Inferior parietal cortex (tissue), 1 donor: Measurements from ENCODE around the gene CNTNAP5.
A peak's percentile ranks its signal among the peaks of the same experiment; 100 is the strongest.

ENCODE experiments used
- DNase-seq: peaks from one replicate; pipeline ENCODE4 v3.0.0-alpha.2; 2016; ENCODE audit errors: extremely low spot score

Gene CNTNAP5

GRCh38 chr2:124610141-124610540, 585.1 kb downstream of the CNTNAP5 start:
- DNase-seq = no peak

GRCh38 chr2:124610866-124611265, 585.8 kb downstream of the CNTNAP5 start:
- DNase-seq = no peak

GRCh38 chr2:124623560-124623959, 598.5 kb downstream of the CNTNAP5 start:
- no peak for DNase-seq

GRCh38 chr2:124625561-124625960, 600.5 kb downstream of the CNTNAP5 start:
- no peak for DNase-seq

- DNase-seq = no peak
Observed at GRCh38 chr2:124626993-124627392, 601.9 kb downstream of the CNTNAP5 start.

GRCh38 chr2:124633812-124634211, 608.7 kb downstream of the CNTNAP5 start:
- DNase-seq = no peak

GRCh38 chr2:124639524-124639923, 614.4 kb downstream of the CNTNAP5 start:
- DNase-seq = no peak

GRCh38 chr2:124640221-124640750, 615.2 kb downstream of the CNTNAP5 start:
- no peak for DNase-seq

GRCh38 chr2:124646166-124646815, 621.2 kb downstream of the CNTNAP5 start:
- DNase-seq = no peak

GRCh38 chr2:124647245-124647644, 622.2 kb downstream of the CNTNAP5 start:
- DNase-seq = no peak

GRCh38 chr2:124647663-124648062, 622.6 kb downstream of the CNTNAP5 start:
- DNase-seq = no peak

- DNase-seq = no peak
Observed at GRCh38 chr2:124649001-124649400, 623.9 kb downstream of the CNTNAP5 start.

GRCh38 chr2:124652099-124652498, 627.0 kb downstream of the CNTNAP5 start:
- no peak for DNase-seq

- no peak for DNase-seq
Observed at GRCh38 chr2:124658373-124658772, 633.3 kb downstream of the CNTNAP5 start.

- DNase-seq = no peak
Observed at GRCh38 chr2:124661558-124661957, 636.5 kb downstream of the CNTNAP5 start.

- no peak for DNase-seq
Observed at GRCh38 chr2:124662946-124663644, 638.0 kb downstream of the CNTNAP5 start.

GRCh38 chr2:124663645-124663997, 638.5 kb downstream of the CNTNAP5 start:
- peak; percentile 6 for DNase-seq

GRCh38 chr2:124664363-124664762, 639.3 kb downstream of the CNTNAP5 start:
- DNase-seq = no peak

- no peak for DNase-seq
Observed at GRCh38 chr2:124666976-124667375, 641.9 kb downstream of the CNTNAP5 start.

GRCh38 chr2:124668161-124668560, 643.1 kb downstream of the CNTNAP5 start:
- no peak for DNase-seq

GRCh38 chr2:124670187-124670586, 645.1 kb downstream of the CNTNAP5 start:
- DNase-seq = no peak

GRCh38 chr2:124678043-124678442, 653.0 kb downstream of the CNTNAP5 start:
- DNase-seq = no peak
